Right atrium auricular region (tissue), 2 donors: ENCODE results near the gene SUFU. TPM values are rescaled to one million over a fixed set of nuclear protein-coding genes. Genes with fewer than 3 reads are reported as not detected.

Experiments
- DNase-seq: peaks from one replicate; pipeline ENCODE4 v3.0.0-alpha.2; 2019; ENCODE audit warnings: low spot score
- H3K27ac ChIP-seq, 2 donors: fragments of 200-600 bp; sonication (generic); 1 replicate in 1 of 2; 2 replicates in 1 of 2; pipeline ENCODE4 v1.5.1; 2016 to 2019
- H3K27me3 ChIP-seq, 2 donors: fragments of 200-600 bp; sonication (generic); one replicate each; pipeline versions ENCODE4 v1.5.1 to v1.6.0; 2017 to 2019
- H3K36me3 ChIP-seq: fragments of 200-600 bp; sonication (generic); one replicate; pipeline ENCODE4 v1.5.1; 2016
- H3K4me1 ChIP-seq, 2 donors: fragments of 200-600 bp; sonication (generic); one replicate each; pipeline versions ENCODE4 v1.5.1 to v1.6.0; 2017 to 2019
- H3K4me3 ChIP-seq, 2 donors: fragments of 200-600 bp; sonication (generic); 1 replicate in 1 of 2; 2 replicates in 1 of 2; pipeline ENCODE4 v1.5.1; 2017 to 2019; ENCODE audit warnings: mild to moderate bottlenecking in 1 of 2, moderate library complexity in 1 of 2
- H3K9me3 ChIP-seq, 2 donors: fragments of 200-600 bp; sonication (generic); one replicate each; pipeline ENCODE4 v1.5.1; 2019
- total RNA-seq, 2 donors: library from RNA; depleted of rRNA; stranded (reverse); fragments of >200 nt; gene quantifications; one replicate each; pipeline ENCODE4 v1.1.0, GENCODE V29; 2016
- TF ChIP-seq, protein P1 (sequence below), 2 donors: fragments of 200-600 bp; sonication (generic); IDR thresholded peaks; one replicate each; pipeline ENCODE4 v1.5.1; 2019; ENCODE audit warnings: antibody characterized with exemption in 2 of 2

The SUFU gene
- total RNA-seq, 2 donors from 2014 or later, result 4.9 to 6.4 TPM

- Histone ChIP-seq H3K4me1 (peaks cover 0 to 11% of the 10 kb centered on the region in 2 donors), H3K4me3 (no peak overlapping the region), H3K36me3 (peaks cover 7% of the 10 kb centered on the region), H3K27me3 (no peaks in the 10 kb centered on the region), H3K27ac (no peak overlapping the region), H3K9me3 (no peaks in the 10 kb centered on the region)
- no peak for DNase-seq
- TF ChIP-seq, protein P1, sequence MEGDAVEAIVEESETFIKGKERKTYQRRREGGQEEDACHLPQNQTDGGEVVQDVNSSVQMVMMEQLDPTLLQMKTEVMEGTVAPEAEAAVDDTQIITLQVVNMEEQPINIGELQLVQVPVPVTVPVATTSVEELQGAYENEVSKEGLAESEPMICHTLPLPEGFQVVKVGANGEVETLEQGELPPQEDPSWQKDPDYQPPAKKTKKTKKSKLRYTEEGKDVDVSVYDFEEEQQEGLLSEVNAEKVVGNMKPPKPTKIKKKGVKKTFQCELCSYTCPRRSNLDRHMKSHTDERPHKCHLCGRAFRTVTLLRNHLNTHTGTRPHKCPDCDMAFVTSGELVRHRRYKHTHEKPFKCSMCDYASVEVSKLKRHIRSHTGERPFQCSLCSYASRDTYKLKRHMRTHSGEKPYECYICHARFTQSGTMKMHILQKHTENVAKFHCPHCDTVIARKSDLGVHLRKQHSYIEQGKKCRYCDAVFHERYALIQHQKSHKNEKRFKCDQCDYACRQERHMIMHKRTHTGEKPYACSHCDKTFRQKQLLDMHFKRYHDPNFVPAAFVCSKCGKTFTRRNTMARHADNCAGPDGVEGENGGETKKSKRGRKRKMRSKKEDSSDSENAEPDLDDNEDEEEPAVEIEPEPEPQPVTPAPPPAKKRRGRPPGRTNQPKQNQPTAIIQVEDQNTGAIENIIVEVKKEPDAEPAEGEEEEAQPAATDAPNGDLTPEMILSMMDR (IDR thresholded peaks at IDR 0.05), result no peak
Measured at GRCh38 chr10:102549549-102549948, 45.8 kb downstream of the SUFU start.

DNA sequence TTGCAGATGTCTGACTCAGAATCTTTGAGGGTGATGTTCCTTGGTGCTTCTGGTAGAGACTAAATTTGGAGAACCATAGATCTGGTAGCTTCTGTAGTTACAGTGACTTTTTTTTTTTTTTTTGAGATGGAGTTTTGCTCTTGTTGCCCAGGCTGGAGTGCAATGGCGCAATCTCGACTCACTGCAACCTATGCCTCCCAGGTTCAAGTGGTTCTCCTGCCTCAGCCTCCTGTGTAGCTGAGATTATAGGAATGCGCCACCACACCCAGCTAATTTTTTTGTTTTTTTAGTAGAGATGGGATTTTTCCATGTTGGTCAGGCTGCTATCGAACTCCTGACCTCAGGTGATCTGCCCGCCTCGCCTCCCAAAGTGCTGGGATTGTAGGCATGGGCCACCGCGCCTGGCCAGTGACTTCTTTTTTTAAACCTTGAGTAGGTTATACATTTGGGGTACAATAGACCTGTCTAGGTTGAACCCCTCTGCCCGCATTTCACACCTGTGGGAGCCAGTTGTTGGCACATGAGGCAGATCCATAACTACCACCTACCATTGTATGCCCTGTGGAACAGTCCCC lies 47.0 kb downstream of the SUFU start:
- TF ChIP-seq, protein P1 (IDR thresholded peaks at IDR 0.05), result no peak
- H3K27me3 ChIP-seq, result no peaks in the 10 kb centered on the region
- no peak overlapping the region for H3K27ac ChIP-seq
- no peak overlapping the region for H3K4me3 ChIP-seq
- H3K4me1 ChIP-seq, result peaks cover 0 to 11% of the 10 kb centered on the region in 2 donors
- H3K36me3 ChIP-seq, result peaks cover 7% of the 10 kb centered on the region
- DNase-seq, result no peak
- no peaks in the 10 kb centered on the region for H3K9me3 ChIP-seq

DNA sequence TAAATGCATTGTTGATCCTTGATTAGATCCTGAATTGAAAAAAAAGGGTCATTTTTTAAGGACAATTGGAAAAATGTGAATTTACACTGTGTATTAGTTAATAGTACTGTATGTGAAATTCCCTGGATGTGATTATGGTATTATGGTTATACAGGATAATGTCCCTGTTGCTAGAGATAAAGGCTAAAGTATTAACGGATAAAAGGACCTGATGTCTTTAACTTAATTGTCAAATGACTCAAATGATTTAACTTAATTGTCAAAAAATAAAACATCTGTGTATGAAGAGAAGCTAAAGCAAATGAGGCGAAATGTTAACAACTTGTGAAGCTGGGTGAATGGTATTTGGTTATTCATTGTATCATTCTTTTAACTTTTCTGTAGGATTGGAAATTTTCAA lies 48.8 kb downstream of the SUFU start:
- Histone ChIP-seq H3K9me3 (no peaks in the 10 kb centered on the region), H3K27ac (no peak overlapping the region), H3K36me3 (peaks cover 7% of the 10 kb centered on the region), H3K27me3 (no peaks in the 10 kb centered on the region), H3K4me3 (no peak overlapping the region), H3K4me1 (peaks cover 0 to 6% of the 10 kb centered on the region in 2 donors)
- no peak for DNase-seq
- TF ChIP-seq, protein P1 (IDR thresholded peaks at IDR 0.05), result no peak

DNA sequence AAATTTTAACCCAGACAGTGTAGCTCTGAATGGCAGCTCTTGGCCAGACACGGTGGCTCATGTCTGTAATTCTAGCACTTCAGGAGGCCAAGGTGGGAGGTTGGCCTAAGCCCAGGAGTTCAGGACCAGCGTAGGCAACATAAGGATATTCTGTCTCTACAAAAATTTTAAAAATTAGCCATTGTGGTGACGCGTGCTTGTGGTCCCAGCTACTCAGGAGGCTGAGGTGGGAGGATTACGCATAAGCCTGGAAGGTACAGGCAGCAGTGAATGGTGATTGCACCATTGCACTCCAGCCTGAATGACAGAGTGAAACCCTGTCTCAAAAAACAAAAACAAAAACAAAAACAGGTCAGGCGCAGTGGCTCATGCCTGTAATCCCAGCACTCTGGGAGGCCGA lies 50.0 kb downstream of the SUFU start:
- Histone ChIP-seq H3K36me3 (peaks cover 7% of the 10 kb centered on the region), H3K4me3 (no peak overlapping the region), H3K27ac (no peak overlapping the region), H3K27me3 (no peaks in the 10 kb centered on the region), H3K9me3 (no peaks in the 10 kb centered on the region), H3K4me1 (peaks cover 0 to 6% of the 10 kb centered on the region in 2 donors)
- no peak for DNase-seq
- TF ChIP-seq, protein P1 (IDR thresholded peaks at IDR 0.05), result no peak

DNA sequence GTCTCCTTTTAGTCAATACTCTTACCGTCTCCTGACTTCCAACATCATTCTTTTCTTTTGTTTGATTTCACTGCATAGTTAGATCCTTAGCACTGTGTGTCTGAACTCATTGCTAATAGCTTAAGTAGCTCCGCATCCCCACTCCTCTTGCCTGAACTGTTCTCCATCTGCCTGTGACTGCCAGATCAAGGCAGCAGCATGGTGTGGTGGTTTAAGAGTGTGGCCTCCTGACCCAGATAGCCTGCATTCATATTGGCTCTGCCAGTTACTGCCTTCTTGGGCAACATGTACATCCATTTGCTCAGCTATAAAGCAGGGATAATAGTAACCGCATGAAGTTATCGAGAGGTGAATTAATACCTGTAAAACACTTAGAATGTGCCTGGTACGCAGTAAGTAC lies 50.8 kb downstream of the SUFU start:
- Histone ChIP-seq H3K4me1 (peaks cover 0 to 6% of the 10 kb centered on the region in 2 donors), H3K9me3 (no peaks in the 10 kb centered on the region), H3K27ac (no peak overlapping the region), H3K4me3 (no peak overlapping the region), H3K36me3 (peaks cover 7% of the 10 kb centered on the region), H3K27me3 (no peaks in the 10 kb centered on the region)
- no peak for DNase-seq
- TF ChIP-seq, protein P1 (IDR thresholded peaks at IDR 0.05), result no peak

- Histone ChIP-seq H3K9me3 (no peaks in the 10 kb centered on the region), H3K4me1 (peaks cover 0 to 6% of the 10 kb centered on the region in 2 donors), H3K27ac (no peak overlapping the region), H3K4me3 (no peak overlapping the region), H3K27me3 (no peaks in the 10 kb centered on the region), H3K36me3 (no peaks in the 10 kb centered on the region)
- TF ChIP-seq, protein P1 (IDR thresholded peaks at IDR 0.05), result no peak
- no peak for DNase-seq
Measured at GRCh38 chr10:102555781-102556328, 52.1 kb downstream of the SUFU start.
